NCI-H226 (cell line): ENCODE measurements around the gene ZNF480.
A peak's percentile ranks its signal among the peaks of the same experiment; 100 is the strongest.
"Not testable (repeated sequence)": the region's sequence is repeated elsewhere in the genome, so short reads cannot be mapped to it uniquely, and the experiment has no call there.

ENCODE experiments used
- DNase-seq: peaks from one replicate; pipeline ENCODE4 v3.0.0-alpha.2; 2015

Gene ZNF480

GRCh38 chr19:52339022-52339421 lies 42.1 kb downstream of the ZNF480 start:
- not testable (repeated sequence) for DNase-seq

GRCh38 chr19:52343548-52343947 lies 46.6 kb downstream of the ZNF480 start:
- DNase-seq: no peak

GRCh38 chr19:52345162-52345561 lies 48.2 kb downstream of the ZNF480 start:
- DNase-seq: no peak

- DNase-seq: no peak
Measured at GRCh38 chr19:52351512-52351911, 54.5 kb downstream of the ZNF480 start.

- DNase-seq: no peak
Measured at GRCh38 chr19:52366414-52366824, 69.5 kb downstream of the ZNF480 start.

- peak; percentile 75 for DNase-seq
Measured at GRCh38 chr19:52369559-52370340, 72.8 kb downstream of the ZNF480 start, which contains the start of gene ZNF880. Gene ZNF880 (plus strand): TSS chr19:52369923. CDS start chr19:52369966, 43 bp downstream.

GRCh38 chr19:52370341-52370710 lies 73.4 kb downstream of the ZNF480 start:
- no peak for DNase-seq
